ENCODE results near the gene ULK4. TPM values are rescaled to one million over a fixed set of nuclear protein-coding genes. Genes with fewer than 3 reads are reported as not detected.
"Not testable (repeated sequence)": the region's sequence is repeated elsewhere in the genome, so short reads cannot be mapped to it uniquely, and the experiment has no call there.

Gene ULK4
- total and polyA plus RNA-seq, 9 of the 15 experiments (the other 6 are each of a cell fraction or from before 2014, with no cell fraction given) = 3.0 to 5.9 (median 3.5) TPM

- CTCF ChIA-PET (ENCODE audit: low intra/inter-chr PET ratio); H3K4me2 ChIP-seq (ENCODE audit: insufficient read depth, low read length); DNase-seq (ENCODE audit: extremely low read depth in 1 of 4, low spot score in 3 of 4); intact Hi-C loops (cut with micrococcal nuclease); in situ Hi-C loops (cut with MboI); H3K27me3 ChIP-seq (ENCODE audit: control insufficient read depth in 2 of 2, insufficient read depth in 2 of 2, low read length in 2 of 2); POLR2A ChIA-PET; BruUV-seq (replicated peaks); H3K36me3 ChIP-seq (ENCODE audit: control insufficient read depth, insufficient read depth, low read length); H3K9me3 ChIP-seq (replicated peaks; ENCODE audit: control insufficient read depth, insufficient read depth, low read depth, low read length); H3K9me1 ChIP-seq (ENCODE audit: control insufficient read depth, insufficient read depth, low read length); H4K20me1 ChIP-seq (replicated peaks; ENCODE audit: control insufficient read depth, insufficient read depth, low read length); FAIRE-seq; H2AFZ ChIP-seq (ENCODE audit: low read depth, low read length); H3K4me1 ChIP-seq (replicated peaks in 1 of 2; ENCODE audit: control insufficient read depth in 2 of 2, insufficient read depth in 2 of 2, low read length in 2 of 2); H3K27ac ChIP-seq (ENCODE audit: extremely low read depth, low read depth, low read length); H3K9ac ChIP-seq (ENCODE audit: insufficient read depth in 1 of 2, low read depth in 2 of 2, low read length in 2 of 2); H3K4me3 ChIP-seq; H3K79me2 ChIP-seq (ENCODE audit: control insufficient read depth, insufficient read depth, low read length); ATAC-seq: not testable (repeated sequence)
- peak; percentile 73 for TF ChIP-seq NFIC (IDR thresholded peaks at IDR 0.05)
- TF ChIP-seq NFIX (CRISPR knock-in tag; IDR thresholded peaks at IDR 0.05; ENCODE audit: low read depth) = peak; percentile 40
- 11% methylated on average over 2 of the region's 3 CpGs for WGBS (ENCODE audit: insufficient coverage, low coverage, missing lambda C conversion rate)
Observed at GRCh38 chr3:41446316-41446715, 515.6 kb downstream of the ULK4 start.

GRCh38 chr3:41441568-41441967 is 520.3 kb downstream of the ULK4 start:
- Histone ChIP-seq H4K20me1 (replicated peaks; ENCODE audit: control insufficient read depth, insufficient read depth, low read length) (no peaks in the 10 kb centered on the region), H3K4me1 (replicated peaks in 1 of 2; ENCODE audit: control insufficient read depth in 2 of 2, insufficient read depth in 2 of 2, low read length in 2 of 2) (no peaks in the 10 kb centered on the region), H3K79me2 (ENCODE audit: control insufficient read depth, insufficient read depth, low read length) (no peaks in the 10 kb centered on the region), H3K4me3 (no peak overlapping the region), H3K4me2 (ENCODE audit: insufficient read depth, low read length) (no peak overlapping the region), H3K9me1 (ENCODE audit: control insufficient read depth, insufficient read depth, low read length) (no peaks in the 10 kb centered on the region), H3K36me3 (ENCODE audit: control insufficient read depth, insufficient read depth, low read length) (no peaks in the 10 kb centered on the region), H3K9ac (ENCODE audit: insufficient read depth in 1 of 2, low read depth in 2 of 2, low read length in 2 of 2) (no peak overlapping the region), H3K27ac (ENCODE audit: extremely low read depth, low read depth, low read length) (no peak overlapping the region), H3K27me3 (ENCODE audit: control insufficient read depth in 2 of 2, insufficient read depth in 2 of 2, low read length in 2 of 2) (no peaks in the 10 kb centered on the region), H2AFZ (ENCODE audit: low read depth, low read length) (no peak overlapping the region), H3K9me3 (replicated peaks; ENCODE audit: control insufficient read depth, insufficient read depth, low read depth, low read length) (no peaks in the 10 kb centered on the region)
- no peak for FAIRE-seq
- ChIA-PET CTCF (ENCODE audit: low intra/inter-chr PET ratio) (no interaction called here), POLR2A (interaction anchor here (1.9 kb wide), 1 partner anchor 11 kb away, joined by 5 read pairs; no protein-coding TSS in a partner anchor)
- ATAC-seq = no peak
- WGBS (ENCODE audit: insufficient coverage, low coverage, missing lambda C conversion rate) = under 1% methylated on average over 4 of the region's 4 CpGs
- in situ Hi-C loops (cut with MboI) (no loop called here), intact Hi-C loops (cut with micrococcal nuclease) (no loop called here)
- DNase-seq (ENCODE audit: extremely low read depth in 1 of 4, low spot score in 3 of 4) = no peak
- no TSS peak for BruUV-seq (replicated peaks)
- no peak for TF ChIP-seq CEBPG (CRISPR knock-in tag; IDR thresholded peaks at IDR 0.05)
- no peak for TF ChIP-seq CEBPG (tag; conservative IDR thresholded peaks at IDR 0.05 in 1 of 2, IDR thresholded peaks at IDR 0.05 in 1 of 2)
- TF ChIP-seq RAD21 (CRISPR knock-in tag; conservative IDR thresholded peaks at IDR 0.05 in 1 of 2, IDR thresholded peaks at IDR 0.05 in 1 of 2) = no peak
- no peak for TF ChIP-seq IRF1 (CRISPR knock-in tag; IDR thresholded peaks at IDR 0.05; ENCODE audit: borderline replicate concordance)
- no peak for TF ChIP-seq WHSC1 (IDR thresholded peaks at IDR 0.05; ENCODE audit: low read length)
- no peak for TF ChIP-seq SMARCE1 (IDR thresholded peaks at IDR 0.05)
- TF ChIP-seq SIX5 (IDR thresholded peaks at IDR 0.05; ENCODE audit: borderline replicate concordance in 1 of 2, insufficient read depth in 1 of 2, low read depth in 1 of 2, low read length in 2 of 2) = no peak
- TF ChIP-seq ZNF696 (CRISPR knock-in tag; conservative IDR thresholded peaks at IDR 0.05) = no peak

Data from K562 (cell line).